Measurements from ENCODE around the gene RNLS. TPM values are rescaled to one million over a fixed set of nuclear protein-coding genes. Genes with fewer than 3 reads are reported as not detected.

RNLS gene
- total and polyA plus RNA-seq, 2 of the 8 experiments (the other 6 are each of a cell fraction or from before 2014, with no cell fraction given), result 7.5 to 12.7 TPM

DNA sequence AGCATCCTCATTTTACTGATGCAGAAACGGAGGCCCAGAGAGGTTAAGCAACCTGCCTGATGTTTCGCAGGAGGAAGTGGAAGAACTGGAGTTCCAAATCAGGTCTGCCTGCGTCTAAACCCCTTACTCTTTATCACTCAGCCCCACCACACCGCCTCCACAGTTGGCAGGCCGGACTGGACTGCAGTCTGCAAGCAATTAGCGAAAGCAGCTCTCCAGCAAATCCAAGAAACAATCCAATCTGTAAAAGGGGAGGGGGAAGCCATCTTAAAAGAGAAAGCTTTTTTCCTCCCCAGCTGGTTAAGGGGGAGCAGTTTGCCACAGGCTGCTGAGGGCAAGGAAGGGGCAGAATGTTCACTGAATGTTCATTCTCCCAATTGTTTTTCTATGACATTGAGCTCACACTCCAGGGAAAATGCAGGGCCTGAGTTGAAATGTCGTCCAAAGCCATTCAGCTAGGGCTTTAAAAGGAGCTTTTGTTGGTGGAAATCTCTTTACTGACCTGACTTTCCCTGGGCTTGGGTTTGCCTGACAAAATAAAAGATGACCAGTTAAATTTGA is 350.1 kb downstream of the RNLS start (continued):
- TF ChIP-seq ATF2 (IDR thresholded peaks at IDR 0.05; ENCODE audit: low read length) (no peak), NANOG (IDR thresholded peaks at IDR 0.05; ENCODE audit: insufficient read depth, low read depth, low read length, poor library complexity, severe bottlenecking) (no peak), RAD21 (IDR thresholded peaks at IDR 0.05 in 1 of 2, conservative IDR thresholded peaks at IDR 0.05 in 1 of 2; ENCODE audit: low read depth in 2 of 2, low read length in 2 of 2) (no peak)
